ENCODE measurements around the gene PRSS8. TPM values are rescaled to one million over a fixed set of nuclear protein-coding genes. Genes with fewer than 3 reads are reported as not detected.
"Not testable (repeated sequence)": the region's sequence is repeated elsewhere in the genome, so short reads cannot be mapped to it uniquely, and the experiment has no call there.

Gene PRSS8
- total RNA-seq, 1 donor from 2014 or later = 26.0 TPM

GRCh38 chr16:31181102-31181830 lies 45.7 kb upstream of the PRSS8 start:
- H3K4me3 ChIP-seq = peak overlapping the region; percentile 73 to 99
- intact Hi-C loops (cut with DNase I) = loop anchor here (10.0 kb wide), 1 partner anchor 264 kb away; the partner anchor contains the start of gene ZNF843
- H3K4me1 ChIP-seq = peaks cover 44% of the 10 kb centered on the region
- H3K27ac ChIP-seq = peak overlapping the region; percentile 100
- no peaks in the 10 kb centered on the region for H3K27me3 ChIP-seq
- no peak for TF ChIP-seq POLR2A (IDR thresholded peaks at IDR 0.05)
- no peak for TF ChIP-seq CTCF (IDR thresholded peaks at IDR 0.05)
- no peak for TF ChIP-seq POLR2AphosphoS5 (IDR thresholded peaks at IDR 0.05; ENCODE audit: insufficient read depth in 1 of 2, low read depth in 1 of 2)
- H3K36me3 ChIP-seq = peaks cover 0 to 40% of the 10 kb centered on the region in 2 donors
- DNase-seq (ENCODE audit: extremely low spot score in 2 of 2) = no peak
- H3K9me3 ChIP-seq = no peaks in the 10 kb centered on the region

GRCh38 chr16:31179747-31180459 lies 44.4 kb upstream of the PRSS8 start, which contains the start of gene FUS:
FUS (plus strand) TSS chr16:31180139; CDS start chr16:31180215, 76 bp downstream.
- Histone ChIP-seq H3K27ac (peak within 1 kb of the TSS; percentile 100), H3K9me3 (no peaks in the 10 kb centered on the region), H3K36me3 (peaks cover 0 to 27% of the 10 kb centered on the region in 2 donors), H3K4me1 (peaks cover 44% of the 10 kb centered on the region), H3K27me3 (no peaks in the 10 kb centered on the region), H3K4me3 (peak within 1 kb of the TSS; percentile 73 to 99)
- TF ChIP-seq CTCF (IDR thresholded peaks at IDR 0.05) (peak in 1 of 3 experiments; percentile 19), POLR2A (IDR thresholded peaks at IDR 0.05) (peak in 1 of 2 donors; percentile 98), POLR2AphosphoS5 (IDR thresholded peaks at IDR 0.05; ENCODE audit: insufficient read depth in 1 of 2, low read depth in 1 of 2) (peak; percentile 91 to 100)
- intact Hi-C loops (cut with DNase I) = loop anchor here (2.0 to 10.0 kb wide), 2 partner anchors 37 to 265 kb away; partner anchors contain the start of gene ZNF843
- DNase-seq (ENCODE audit: extremely low spot score in 2 of 2) = peak; percentile 94 to 97

- intact Hi-C loops (cut with DNase I) = loop anchor here (2.0 kb wide), 1 partner anchor 36 kb away; no protein-coding TSS in a partner anchor
- Histone ChIP-seq H3K27me3 (no peaks in the 10 kb centered on the region), H3K4me1 (peaks cover 41% of the 10 kb centered on the region), H3K36me3 (peaks cover 0 to 20% of the 10 kb centered on the region in 2 donors), H3K27ac (peak overlapping the region; percentile 100), H3K9me3 (no peaks in the 10 kb centered on the region), H3K4me3 (peak overlapping the region; percentile 73 to 99)
- peak in 1 of 2 donors; percentile 79 for TF ChIP-seq POLR2A (IDR thresholded peaks at IDR 0.05)
- TF ChIP-seq CTCF (IDR thresholded peaks at IDR 0.05) = no peak
- TF ChIP-seq POLR2AphosphoS5 (IDR thresholded peaks at IDR 0.05; ENCODE audit: insufficient read depth in 1 of 2, low read depth in 1 of 2) = no peak
- DNase-seq (ENCODE audit: extremely low spot score in 2 of 2) = peak in 1 of 2 donors; percentile 88
These were observed 43.8 kb upstream of the PRSS8 start for GRCh38 chr16:31179219-31179746.

GRCh38 chr16:31177136-31177535 lies 41.6 kb upstream of the PRSS8 start:
- intact Hi-C loops (cut with DNase I) = no loop called here
- Histone ChIP-seq H3K9me3 (no peaks in the 10 kb centered on the region), H3K27ac (no peak overlapping the region), H3K27me3 (no peaks in the 10 kb centered on the region), H3K4me1 (peaks cover 20% of the 10 kb centered on the region), H3K36me3 (no peaks in the 10 kb centered on the region), H3K4me3 (no peak overlapping the region)
- TF ChIP-seq CTCF (IDR thresholded peaks at IDR 0.05) = no peak
- no peak for DNase-seq (ENCODE audit: extremely low spot score in 2 of 2)

GRCh38 chr16:31170048-31170447 lies 34.5 kb upstream of the PRSS8 start:
- H3K27ac ChIP-seq; intact Hi-C loops (cut with DNase I); DNase-seq (ENCODE audit: extremely low spot score in 2 of 2); H3K36me3 ChIP-seq; H3K4me3 ChIP-seq; H3K9me3 ChIP-seq; H3K4me1 ChIP-seq; H3K27me3 ChIP-seq: not testable (repeated sequence)

Data from vagina (tissue), 2 donors.